ENCODE measurements around the gene LIX1L.

- TF ChIP-seq CTCF (IDR thresholded peaks at IDR 0.05) (no peak), EP300 (IDR thresholded peaks at IDR 0.05) (no peak), POLR2A (IDR thresholded peaks at IDR 0.05) (peak; percentile 92)
These were observed 6.7 kb upstream of the LIX1L start, which contains the start of the genes ANKRD34A and POLR3GL for GRCh38 chr1:145964328-145965118.
